Adrenal gland (tissue), 12 donors: ENCODE data around the gene DPY30. TPM values are rescaled to one million over a fixed set of nuclear protein-coding genes. Genes with fewer than 3 reads are reported as not detected.

ENCODE experiments used
- DNase-seq, 7 donors: peaks; one replicate each; pipeline ENCODE4 v3.0.0-alpha.2; 2019 to 2020
- H3K27ac ChIP-seq, 5 donors: fragments of 200-600 bp; sonication (generic) in 4 of 5; 1 replicate in 3 of 5; 2 replicates in 2 of 5; pipeline versions ENCODE4 v1.5.1 to v1.8.0; 2016 to 2020; ENCODE audit warnings: mild to moderate bottlenecking in 1 of 5
- H3K27me3 ChIP-seq: fragments of 200-600 bp; 2 replicates; pipeline ENCODE4 v1.8.0; 2021
- H3K36me3 ChIP-seq, 2 donors: fragments of 200-600 bp; replicated peaks in 1 of 2; 1 replicate in 1 of 2; 2 replicates in 1 of 2; pipeline versions ENCODE4 v1.5.1 to v1.8.0; 2018 to 2022
- H3K4me1 ChIP-seq, 2 donors: fragments of 200-600 bp; replicated peaks in 1 of 2; 1 replicate in 1 of 2; 2 replicates in 1 of 2; pipeline versions ENCODE4 v1.5.1 to v1.8.0; 2018 to 2021
- H3K4me3 ChIP-seq, 4 donors: fragments of 200-600 bp; sonication (generic) in 3 of 4; one replicate each; pipeline ENCODE4 v1.5.1; 2016 to 2018
- H3K9me3 ChIP-seq, 3 donors: fragments of 200-600 bp; sonication (generic) in 1 of 3; replicated peaks in 1 of 3; 1 replicate in 2 of 3; 2 replicates in 1 of 3; pipeline versions ENCODE4 v1.5.1 to v1.8.0; 2016 to 2021
- POLR2A ChIP-seq, 2 donors: fragments of 450-650 bp; IDR thresholded peaks; one replicate each; pipeline ENCODE4 v1.6.1; 2017; ENCODE audit warnings: antibody characterized with exemption in 2 of 2, mild to moderate bottlenecking in 2 of 2, moderate library complexity in 1 of 2
- WGBS, 4 donors: extraction: QIAGEN DNeasy Blood & Tissue Kit in 2 of 4; methylation state at CpG; one replicate each; pipeline versions ENCODE4 v1.1.5 to v1.1.7; 2013 to 2017; 5-methylcytosine and 5-hydroxymethylcytosine counted together
- intact Hi-C, 2 donors: fragments of 100-400 bp; cut with DNase I; formaldehyde crosslinking; loops; one replicate each; pipeline versions ENCODE4 v1.14.1 to v1.15.0; 2022 to 2023
- polyA plus RNA-seq, 3 donors: library from polyadenylated mRNA; stranded (reverse); fragments of 200-250 nt in 2 of 3; fragments of 350-450 nt in 1 of 3; fragmentation: Illumina TruSeq in 1 of 3; extraction: RNeasy Lipid Tissue Mini Kit (QIAGEN cat#74804) in 1 of 3; gene quantifications; one replicate each; pipeline ENCODE4 v1.2.3, GENCODE V29; 2013 to 2014
- total RNA-seq, 9 donors: library from RNA; depleted of rRNA in 4 of 9; stranded (reverse); fragments of >200 nt in 4 of 9; fragments of 120-200 nt in 1 of 9; fragmentation: NEBNext Ultra II Directional in 1 of 9; extraction: Animal tissue kit (Norgen Biotek cat#: 25700) in 1 of 9; gene quantifications; one replicate each; pipeline versions ENCODE4 v1.1.0 to v1.2.4, GENCODE V29; 2013 to 2023
- TF ChIP-seq, protein P1 (sequence below), 6 experiments: fragments of 450-650 bp in 4 of 6; fragments of 200-600 bp in 2 of 6; sonication (generic) in 1 of 6; IDR thresholded peaks; 1 replicate in 5 of 6; 2 replicates in 1 of 6; pipeline versions ENCODE4 v1.5.1 to v1.8.0; 2016 to 2021; ENCODE audit warnings: antibody characterized with exemption in 6 of 6, mild to moderate bottlenecking in 2 of 6, moderate library complexity in 1 of 6
- donor health status: healthy with polysubstance abuse.
- donor health status: Bipolar disorder and iron deficiency.
- donor health status: DM: yes; HTN: yes; CAD: no.
- donor health status: DM: no; HTN: no; CAD: no.
- donor health status: DM: no; HTN: no; CAD: no.
- donor health status: DM: yes; HTN: yes; CAD: no.

The DPY30 gene
- total and polyA plus RNA-seq, 12 donors: 69.5 to 177 (median 94.2) TPM

DNA sequence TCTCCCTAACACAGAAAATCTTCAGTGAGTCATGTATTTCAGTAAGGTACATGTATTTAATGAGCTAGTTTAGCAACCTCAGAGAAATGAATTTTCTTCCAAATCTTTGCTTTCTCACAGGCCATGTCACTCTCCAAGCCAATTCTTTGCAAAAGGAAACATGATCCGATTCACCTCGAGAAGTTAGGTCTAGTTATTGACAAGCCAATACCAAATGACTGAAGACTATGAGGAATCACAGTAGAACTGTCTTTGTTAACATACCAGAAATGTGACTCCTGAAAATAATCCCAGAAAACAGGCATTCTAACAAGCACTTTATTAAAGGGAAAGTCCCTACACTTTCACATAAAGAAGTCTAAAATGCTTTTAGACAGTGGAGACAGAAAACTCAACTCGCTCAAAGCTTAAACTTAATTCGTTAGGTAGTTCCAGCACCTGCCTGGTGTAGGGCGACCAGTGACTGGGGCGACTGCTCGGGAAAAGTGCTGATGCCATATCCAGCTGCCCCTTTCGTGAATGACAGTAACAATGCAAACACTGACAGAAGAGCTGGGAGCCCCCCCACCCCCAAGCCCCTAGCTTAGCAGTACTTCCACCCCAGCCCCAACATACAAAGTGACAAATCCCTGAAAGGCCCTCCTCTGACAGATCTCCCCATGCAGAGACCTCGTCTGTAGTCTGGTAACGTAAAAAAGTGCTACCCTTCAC is 30.6 kb downstream of the DPY30 start:
- Histone ChIP-seq H3K27me3 (no peaks in the 10 kb centered on the region), H3K4me3 (peak overlapping the region; percentile 20 to 92 (median 68)), H3K9me3 (no peaks in the 10 kb centered on the region), H3K27ac (peak overlapping the region in 4 of 5 donors; percentile 66 to 98 (median 81)), H3K4me1 (peaks cover 6 to 31% of the 10 kb centered on the region in 2 donors), H3K36me3 (no peaks in the 10 kb centered on the region)
- DNase-seq: peak in 3 of 7 donors; percentile 6 to 22 (median 16)
- no peak for TF ChIP-seq POLR2A (IDR thresholded peaks at IDR 0.05)
- TF ChIP-seq, protein P1, sequence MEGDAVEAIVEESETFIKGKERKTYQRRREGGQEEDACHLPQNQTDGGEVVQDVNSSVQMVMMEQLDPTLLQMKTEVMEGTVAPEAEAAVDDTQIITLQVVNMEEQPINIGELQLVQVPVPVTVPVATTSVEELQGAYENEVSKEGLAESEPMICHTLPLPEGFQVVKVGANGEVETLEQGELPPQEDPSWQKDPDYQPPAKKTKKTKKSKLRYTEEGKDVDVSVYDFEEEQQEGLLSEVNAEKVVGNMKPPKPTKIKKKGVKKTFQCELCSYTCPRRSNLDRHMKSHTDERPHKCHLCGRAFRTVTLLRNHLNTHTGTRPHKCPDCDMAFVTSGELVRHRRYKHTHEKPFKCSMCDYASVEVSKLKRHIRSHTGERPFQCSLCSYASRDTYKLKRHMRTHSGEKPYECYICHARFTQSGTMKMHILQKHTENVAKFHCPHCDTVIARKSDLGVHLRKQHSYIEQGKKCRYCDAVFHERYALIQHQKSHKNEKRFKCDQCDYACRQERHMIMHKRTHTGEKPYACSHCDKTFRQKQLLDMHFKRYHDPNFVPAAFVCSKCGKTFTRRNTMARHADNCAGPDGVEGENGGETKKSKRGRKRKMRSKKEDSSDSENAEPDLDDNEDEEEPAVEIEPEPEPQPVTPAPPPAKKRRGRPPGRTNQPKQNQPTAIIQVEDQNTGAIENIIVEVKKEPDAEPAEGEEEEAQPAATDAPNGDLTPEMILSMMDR (IDR thresholded peaks at IDR 0.05): no peak
- WGBS, 4 donors: 0 to 3% (median 1%) methylated on average over 6 to 10 of the region's 10 CpGs
- intact Hi-C loops: no loop called here

DNA sequence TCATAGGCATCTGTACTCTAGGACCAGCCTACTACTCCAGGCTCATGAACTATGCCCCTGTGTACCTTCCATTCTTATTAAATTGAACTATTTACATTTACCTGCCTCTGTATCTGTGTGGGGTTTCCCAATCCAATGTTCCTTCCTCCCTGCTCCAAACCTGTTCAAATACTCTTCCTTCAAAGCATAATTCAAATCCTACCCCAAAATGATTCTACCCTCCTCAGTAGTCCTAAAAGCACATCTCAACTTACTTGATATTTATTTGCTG is 32.5 kb downstream of the DPY30 start:
- TF ChIP-seq, protein P1 (IDR thresholded peaks at IDR 0.05): no peak
- TF ChIP-seq POLR2A (IDR thresholded peaks at IDR 0.05): no peak
- Histone ChIP-seq H3K36me3 (no peaks in the 10 kb centered on the region), H3K9me3 (no peaks in the 10 kb centered on the region), H3K27ac (no peak overlapping the region), H3K4me1 (peaks cover 6 to 31% of the 10 kb centered on the region in 2 donors), H3K4me3 (no peak overlapping the region), H3K27me3 (no peaks in the 10 kb centered on the region)
- no peak for DNase-seq
- intact Hi-C loops: no loop called here

DNA sequence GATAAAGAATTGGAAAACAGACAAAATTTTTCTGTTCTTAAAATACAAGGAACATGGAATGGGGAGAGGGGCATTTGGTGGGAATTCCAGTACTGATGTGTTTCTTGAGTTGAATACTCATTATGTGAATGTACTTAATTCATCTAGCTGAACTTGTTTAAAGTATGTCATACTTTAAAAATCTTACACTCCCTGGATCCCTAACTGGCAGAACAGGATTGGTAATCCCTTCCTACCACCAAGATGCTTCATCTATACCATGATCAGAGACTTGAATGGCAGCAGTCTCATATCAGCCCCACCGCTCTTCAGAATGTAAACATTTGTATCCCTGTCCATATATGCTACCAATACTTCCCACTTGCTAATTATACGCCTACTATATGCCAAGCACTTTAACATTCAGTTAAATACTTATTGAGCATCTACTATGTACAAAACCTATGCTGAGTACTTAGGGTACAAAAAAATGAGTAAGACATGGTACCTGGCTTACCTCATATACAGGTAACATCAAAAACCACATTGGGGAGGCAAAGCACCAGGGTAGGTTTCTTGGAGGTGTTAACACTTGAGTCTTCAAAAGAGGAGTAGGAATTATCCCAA is 34.1 kb downstream of the DPY30 start:
- H3K27ac ChIP-seq: no peak overlapping the region
- no peaks in the 10 kb centered on the region for H3K9me3 ChIP-seq
- intact Hi-C loops: no loop called here
- H3K4me1 ChIP-seq: peaks cover 6 to 31% of the 10 kb centered on the region in 2 donors
- DNase-seq: no peak
- no peaks in the 10 kb centered on the region for H3K27me3 ChIP-seq
- no peaks in the 10 kb centered on the region for H3K36me3 ChIP-seq
- WGBS, 4 donors: 95 to 98% (median 97%) methylated on average over 2 of the region's 2 CpGs
- H3K4me3 ChIP-seq: no peak overlapping the region
- TF ChIP-seq POLR2A (IDR thresholded peaks at IDR 0.05): no peak
- TF ChIP-seq, protein P1 (IDR thresholded peaks at IDR 0.05): no peak

DNA sequence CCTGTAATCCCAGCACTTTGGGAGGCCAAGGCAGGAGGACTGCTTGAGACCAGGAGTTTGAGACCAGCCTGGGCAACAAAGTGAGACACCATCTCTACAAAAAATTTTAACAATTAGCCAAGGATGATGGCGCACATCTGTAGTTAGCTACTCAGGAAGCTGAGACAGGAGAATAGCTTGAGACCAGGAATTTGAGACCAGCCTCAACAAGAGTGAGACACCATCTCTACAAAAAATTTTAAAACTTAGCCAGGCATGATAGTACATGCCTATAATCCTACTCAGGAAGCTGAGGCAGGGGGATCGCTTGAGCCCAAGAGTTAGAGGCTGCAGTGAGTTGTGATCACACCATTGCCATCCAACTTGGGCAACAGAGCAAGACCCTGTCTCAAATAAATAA is 35.8 kb downstream of the DPY30 start:
- no peaks in the 10 kb centered on the region for H3K9me3 ChIP-seq
- no peak overlapping the region for H3K27ac ChIP-seq
- DNase-seq: no peak
- no peaks in the 10 kb centered on the region for H3K27me3 ChIP-seq
- intact Hi-C loops: no loop called here
- peaks cover 6 to 27% of the 10 kb centered on the region in 2 donors for H3K4me1 ChIP-seq
- TF ChIP-seq, protein P1 (IDR thresholded peaks at IDR 0.05): no peak
- TF ChIP-seq POLR2A (IDR thresholded peaks at IDR 0.05): no peak
- H3K36me3 ChIP-seq: no peaks in the 10 kb centered on the region
- no peak overlapping the region for H3K4me3 ChIP-seq
- WGBS, 4 donors: 92 to 100% (median 96%) methylated on average over 2 of the region's 2 CpGs
